ENCODE measurements around the gene PDE4DIP.
"Not testable (repeated sequence)": the region's sequence is repeated elsewhere in the genome, so short reads cannot be mapped to it uniquely, and the experiment has no call there.

Gene PDE4DIP

GRCh38 chr1:149075505-149076127, 231.4 kb downstream of the PDE4DIP start:
- not testable (repeated sequence) for DNase-seq (ENCODE audit: low read depth in 2 of 2)

Measured in fibroblast of skin of left quadriceps (primary cell).